ENCODE data around the gene FARS2. TPM values are rescaled to one million over a fixed set of nuclear protein-coding genes. Genes with fewer than 3 reads are reported as not detected.

Gene FARS2
- total and polyA plus RNA-seq, 9 of the 15 experiments (the other 6 are each of a cell fraction or from before 2014, with no cell fraction given) = 16.5 to 62.2 (median 27.0) TPM

- peak; percentile 44; the same call in 1 of the 2 replicates for TF ChIP-seq ZNF609 (CRISPR knock-in tag; IDR thresholded peaks at IDR 0.05; ENCODE audit: borderline replicate concordance)
- TF ChIP-seq ZC3H8 (IDR thresholded peaks at IDR 0.05) = no peak
- no peak for TF ChIP-seq NFYB (IDR thresholded peaks at IDR 0.05; ENCODE audit: extremely low read depth, insufficient read length)
- no peak for TF ChIP-seq PPARD (CRISPR knock-in tag; IDR thresholded peaks at IDR 0.05)
- 0 out of 2 replicates have a peak, but pooled peaks have one; percentile 32 for TF ChIP-seq ZNF41 (CRISPR knock-in tag; conservative IDR thresholded peaks at IDR 0.05)
- no peak for TF ChIP-seq ATF2 (CRISPR knock-in tag; IDR thresholded peaks at IDR 0.05)
- no peak for TF ChIP-seq ATF1 (CRISPR knock-in tag; IDR thresholded peaks at IDR 0.05)
- peak; percentile 71 for TF ChIP-seq ATF1 (tag; IDR thresholded peaks at IDR 0.05)
- peak; percentile 56 for TF ChIP-seq HMGN3 (IDR thresholded peaks at IDR 0.05; ENCODE audit: borderline replicate concordance, extremely low read depth, insufficient read length, low read depth, low read length)
- peak; percentile 85 for TF ChIP-seq POLR2G (IDR thresholded peaks at IDR 0.05; ENCODE audit: low read depth, low read length)
- no peak for TF ChIP-seq E2F5 (CRISPR knock-in tag; IDR thresholded peaks at IDR 0.05)
- peak; percentile 98 for TF ChIP-seq RFX1 (IDR thresholded peaks at IDR 0.05)
- TF ChIP-seq TEAD1 (CRISPR knock-in tag; IDR thresholded peaks at IDR 0.05) = peak; percentile 74 to 80
- peak; percentile 34; the same call in 1 of the 2 replicates for TF ChIP-seq KDM2B (CRISPR knock-in tag; IDR thresholded peaks at IDR 0.05)
- peak; percentile 36; the same call in 1 of the 2 replicates for TF ChIP-seq HMGXB4 (CRISPR knock-in tag; IDR thresholded peaks at IDR 0.05)
- TF ChIP-seq MED1 (CRISPR knock-in tag; IDR thresholded peaks at IDR 0.05; ENCODE audit: borderline replicate concordance) = no peak
Measured at GRCh38 chr6:5260661-5261544, at the start of gene FARS2, which contains the start of gene LYRM4 (continued).
